SU-DHL-6 (cell line): Measurements from ENCODE around the gene PRKAB1.

Experiments used
- EZH2phosphoT487 ChIP-seq: fragments of 200-600 bp; sonication (generic), shearing (Covaris generic); conservative IDR thresholded peaks from 2 replicates; pipeline ENCODE4 v1.6.1; 2018; ENCODE audit warnings: mild to moderate bottlenecking, antibody characterized with exemption, low read length, moderate library complexity, mixed read lengths
- TF ChIP-seq, protein P1 (sequence below): fragments of 200-600 bp; sonication (generic); IDR thresholded peaks from one replicate; pipeline ENCODE4 v1.5.1; 2017; ENCODE audit warnings: antibody characterized with exemption, mild to moderate bottlenecking, low read length, moderate library complexity; ENCODE audit not compliant: insufficient read depth, poor library complexity, severe bottlenecking

DNA sequence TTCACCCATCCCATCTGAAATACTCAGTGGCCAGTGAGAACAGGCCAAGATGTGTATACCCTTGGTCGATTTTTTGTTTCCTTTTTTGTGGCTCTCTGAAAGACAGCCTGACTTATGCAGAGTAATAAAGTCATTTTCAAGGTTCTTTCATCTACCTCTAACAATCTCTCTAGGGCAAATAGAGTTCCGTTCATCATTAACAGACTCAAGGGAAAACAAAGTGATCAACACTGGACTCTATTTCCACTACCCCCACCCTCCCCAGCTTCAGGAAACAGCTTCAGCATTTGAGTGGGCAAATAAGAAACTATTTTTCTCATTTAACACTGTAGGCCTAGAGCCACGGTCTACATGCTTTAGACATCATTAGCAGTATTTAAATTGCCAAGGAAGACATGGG is 15.9 kb downstream of the PRKAB1 start:
- TF ChIP-seq, protein P1, sequence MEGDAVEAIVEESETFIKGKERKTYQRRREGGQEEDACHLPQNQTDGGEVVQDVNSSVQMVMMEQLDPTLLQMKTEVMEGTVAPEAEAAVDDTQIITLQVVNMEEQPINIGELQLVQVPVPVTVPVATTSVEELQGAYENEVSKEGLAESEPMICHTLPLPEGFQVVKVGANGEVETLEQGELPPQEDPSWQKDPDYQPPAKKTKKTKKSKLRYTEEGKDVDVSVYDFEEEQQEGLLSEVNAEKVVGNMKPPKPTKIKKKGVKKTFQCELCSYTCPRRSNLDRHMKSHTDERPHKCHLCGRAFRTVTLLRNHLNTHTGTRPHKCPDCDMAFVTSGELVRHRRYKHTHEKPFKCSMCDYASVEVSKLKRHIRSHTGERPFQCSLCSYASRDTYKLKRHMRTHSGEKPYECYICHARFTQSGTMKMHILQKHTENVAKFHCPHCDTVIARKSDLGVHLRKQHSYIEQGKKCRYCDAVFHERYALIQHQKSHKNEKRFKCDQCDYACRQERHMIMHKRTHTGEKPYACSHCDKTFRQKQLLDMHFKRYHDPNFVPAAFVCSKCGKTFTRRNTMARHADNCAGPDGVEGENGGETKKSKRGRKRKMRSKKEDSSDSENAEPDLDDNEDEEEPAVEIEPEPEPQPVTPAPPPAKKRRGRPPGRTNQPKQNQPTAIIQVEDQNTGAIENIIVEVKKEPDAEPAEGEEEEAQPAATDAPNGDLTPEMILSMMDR, result no peak
- TF ChIP-seq EZH2phosphoT487, result no peak
